ENCODE data around the gene DEPP1.

The DEPP1 gene

GRCh38 chr10:44955413-44956070 lies 23.1 kb downstream of the DEPP1 start:
- no peak for DNase-seq (ENCODE audit: low read depth in 1 of 2, low spot score in 1 of 2)

- no peak for DNase-seq (ENCODE audit: low read depth in 1 of 2, low spot score in 1 of 2)
Observed at GRCh38 chr10:44954962-44955361, 23.6 kb downstream of the DEPP1 start.

GRCh38 chr10:44954042-44954441 lies 24.6 kb downstream of the DEPP1 start:
- DNase-seq (ENCODE audit: low read depth in 1 of 2, low spot score in 1 of 2) = no peak

GRCh38 chr10:44952779-44953231 lies 25.8 kb downstream of the DEPP1 start:
- no peak for DNase-seq (ENCODE audit: low read depth in 1 of 2, low spot score in 1 of 2)

GRCh38 chr10:44951576-44952226 lies 26.9 kb downstream of the DEPP1 start:
- DNase-seq (ENCODE audit: low read depth in 1 of 2, low spot score in 1 of 2) = no peak

- DNase-seq (ENCODE audit: low read depth in 1 of 2, low spot score in 1 of 2) = no peak
Observed at GRCh38 chr10:44950326-44951225, 28.0 kb downstream of the DEPP1 start.

- DNase-seq (ENCODE audit: low read depth in 1 of 2, low spot score in 1 of 2) = no peak
Observed at GRCh38 chr10:44949915-44950314, 28.7 kb downstream of the DEPP1 start.

GRCh38 chr10:44949127-44949802 lies 29.3 kb downstream of the DEPP1 start:
- DNase-seq (ENCODE audit: low read depth in 1 of 2, low spot score in 1 of 2) = no peak

- no peak for DNase-seq (ENCODE audit: low read depth in 1 of 2, low spot score in 1 of 2)
Observed at GRCh38 chr10:44948642-44949041, 30.0 kb downstream of the DEPP1 start.

GRCh38 chr10:44947371-44948152 lies 31.0 kb downstream of the DEPP1 start:
- DNase-seq (ENCODE audit: low read depth in 1 of 2, low spot score in 1 of 2) = no peak

GRCh38 chr10:44946205-44946604 lies 32.4 kb downstream of the DEPP1 start:
- DNase-seq (ENCODE audit: low read depth in 1 of 2, low spot score in 1 of 2) = no peak

- no peak for DNase-seq (ENCODE audit: low read depth in 1 of 2, low spot score in 1 of 2)
Observed at GRCh38 chr10:44944354-44944753, 34.3 kb downstream of the DEPP1 start.

- DNase-seq (ENCODE audit: low read depth in 1 of 2, low spot score in 1 of 2) = no peak
Observed at GRCh38 chr10:44939691-44940401, 38.8 kb downstream of the DEPP1 start.

GRCh38 chr10:44938956-44939355 lies 39.7 kb downstream of the DEPP1 start:
- DNase-seq (ENCODE audit: low read depth in 1 of 2, low spot score in 1 of 2) = no peak

GRCh38 chr10:44937196-44938005 lies 41.2 kb downstream of the DEPP1 start:
- no peak for DNase-seq (ENCODE audit: low read depth in 1 of 2, low spot score in 1 of 2)

GRCh38 chr10:44936314-44936975 lies 42.2 kb downstream of the DEPP1 start:
- DNase-seq (ENCODE audit: low read depth in 1 of 2, low spot score in 1 of 2) = no peak

- DNase-seq (ENCODE audit: low read depth in 1 of 2, low spot score in 1 of 2) = no peak
Observed at GRCh38 chr10:44935966-44936295, 42.7 kb downstream of the DEPP1 start.

GRCh38 chr10:44935201-44935965 lies 43.2 kb downstream of the DEPP1 start:
- no peak for DNase-seq (ENCODE audit: low read depth in 1 of 2, low spot score in 1 of 2)
